PC-9 (cell line): Measurements from ENCODE around the gene PDK3.

Source experiments
- EZH2 ChIP-seq: fragments of 200-600 bp; sonication (generic); IDR thresholded peaks from 2 replicates; pipeline ENCODE4 v1.8.0; 2017; ENCODE audit warnings: antibody characterized with exemption, low read depth
- TF ChIP-seq, protein P1 (sequence below): fragments of 200-600 bp; sonication (generic); conservative IDR thresholded peaks from 2 replicates; pipeline ENCODE4 v1.6.1; 2017; ENCODE audit warnings: mixed run types, antibody characterized with exemption, mild to moderate bottlenecking, moderate library complexity

DNA sequence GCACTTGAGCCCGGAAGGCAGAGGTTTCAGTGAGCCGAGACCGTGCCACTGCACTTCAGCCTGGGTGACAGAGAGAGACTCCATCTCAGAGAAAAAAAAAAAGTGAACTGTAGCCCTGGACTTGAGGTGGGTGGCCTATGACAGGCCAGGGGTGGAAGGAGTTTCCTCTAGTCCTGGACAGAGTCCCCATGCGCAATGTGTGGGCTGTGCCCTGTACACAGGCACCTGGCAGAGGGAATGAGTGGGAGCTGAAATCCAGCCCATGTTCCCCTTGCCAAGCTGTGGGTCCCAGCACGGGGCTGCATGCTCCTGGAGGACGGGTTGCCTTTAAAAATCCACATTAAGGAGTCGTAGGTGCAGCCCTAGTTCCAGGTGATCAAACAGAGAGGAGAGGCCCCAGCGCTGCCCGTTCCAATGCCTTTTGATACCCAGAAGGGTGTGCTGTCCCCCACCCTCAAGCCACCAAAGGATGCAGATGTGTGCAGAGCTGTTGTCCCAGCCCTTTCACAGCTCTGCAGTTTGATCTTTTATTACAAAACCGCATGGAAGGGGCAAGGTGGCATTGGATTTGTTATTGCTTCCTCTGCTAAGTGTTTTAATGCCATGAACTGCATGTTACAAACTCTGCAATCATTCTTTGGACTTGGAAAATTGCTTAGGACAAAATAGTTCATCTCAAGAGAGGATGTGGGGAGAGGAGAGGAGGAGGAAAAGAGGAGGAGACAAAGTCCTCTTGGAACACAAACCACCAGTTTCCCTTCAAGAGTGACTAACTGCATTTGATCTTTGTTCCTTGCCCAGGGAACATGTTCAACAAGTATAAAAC, 38.0 kb upstream of the PDK3 start:
- TF ChIP-seq, protein P1, sequence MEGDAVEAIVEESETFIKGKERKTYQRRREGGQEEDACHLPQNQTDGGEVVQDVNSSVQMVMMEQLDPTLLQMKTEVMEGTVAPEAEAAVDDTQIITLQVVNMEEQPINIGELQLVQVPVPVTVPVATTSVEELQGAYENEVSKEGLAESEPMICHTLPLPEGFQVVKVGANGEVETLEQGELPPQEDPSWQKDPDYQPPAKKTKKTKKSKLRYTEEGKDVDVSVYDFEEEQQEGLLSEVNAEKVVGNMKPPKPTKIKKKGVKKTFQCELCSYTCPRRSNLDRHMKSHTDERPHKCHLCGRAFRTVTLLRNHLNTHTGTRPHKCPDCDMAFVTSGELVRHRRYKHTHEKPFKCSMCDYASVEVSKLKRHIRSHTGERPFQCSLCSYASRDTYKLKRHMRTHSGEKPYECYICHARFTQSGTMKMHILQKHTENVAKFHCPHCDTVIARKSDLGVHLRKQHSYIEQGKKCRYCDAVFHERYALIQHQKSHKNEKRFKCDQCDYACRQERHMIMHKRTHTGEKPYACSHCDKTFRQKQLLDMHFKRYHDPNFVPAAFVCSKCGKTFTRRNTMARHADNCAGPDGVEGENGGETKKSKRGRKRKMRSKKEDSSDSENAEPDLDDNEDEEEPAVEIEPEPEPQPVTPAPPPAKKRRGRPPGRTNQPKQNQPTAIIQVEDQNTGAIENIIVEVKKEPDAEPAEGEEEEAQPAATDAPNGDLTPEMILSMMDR, result no peak
- TF ChIP-seq EZH2, result no peak
